ENCODE results near the gene DEFB132.

DNA sequence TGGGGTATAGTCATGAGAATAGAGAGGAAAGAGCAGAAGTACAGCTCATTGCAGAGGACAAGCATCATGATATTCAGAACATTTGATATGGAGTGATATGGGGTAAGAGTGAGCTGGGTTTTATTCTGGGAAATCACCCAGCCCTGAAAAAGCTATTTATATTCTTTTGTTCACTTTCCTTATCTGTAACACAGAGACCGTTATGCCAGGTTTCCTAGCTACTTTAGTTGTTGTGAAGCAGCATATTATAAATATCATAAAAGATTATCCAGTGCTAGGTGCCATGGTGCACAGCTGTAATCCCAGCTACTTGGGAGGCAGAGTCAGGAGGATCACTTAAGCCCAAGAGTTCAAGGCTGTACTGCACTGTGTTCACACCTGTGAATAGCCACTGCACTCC, 40.3 kb upstream of the DEFB132 start:
- no peak for TF ChIP-seq YY1 (IDR thresholded peaks at IDR 0.05; ENCODE audit: insufficient read depth, insufficient read length)
- no peak for TF ChIP-seq ZNF274 (IDR thresholded peaks at IDR 0.05; ENCODE audit: low read depth, low read length)
